BLaER1 (cell line): Measurements from ENCODE around the gene ANKRD42.
A peak's percentile ranks its signal among the peaks of the same experiment; 100 is the strongest.
"Not testable (repeated sequence)": the region's sequence is repeated elsewhere in the genome, so short reads cannot be mapped to it uniquely, and the experiment has no call there.

ENCODE experiments used
- H3K27ac ChIP-seq: shearing (Covaris generic); formaldehyde crosslinking; 2 replicates; pipeline ENCODE4 v1.8.1; 2022
- H3K27me3 ChIP-seq: shearing (Covaris generic); formaldehyde crosslinking; 2 replicates; pipeline ENCODE4 v1.8.1; 2022
- H3K36me3 ChIP-seq: shearing (Covaris generic); formaldehyde crosslinking; 2 replicates; pipeline ENCODE4 v1.8.1; 2022
- H3K4me1 ChIP-seq: shearing (Covaris generic); formaldehyde crosslinking; 2 replicates; pipeline ENCODE4 v1.8.1; 2022
- H3K4me2 ChIP-seq: shearing (Covaris generic); formaldehyde crosslinking; 2 replicates; pipeline ENCODE4 v1.8.1; 2022
- H3K4me3 ChIP-seq: shearing (Covaris generic); formaldehyde crosslinking; 2 replicates; pipeline ENCODE4 v1.8.1; 2022
- H3K9ac ChIP-seq: shearing (Covaris generic); formaldehyde crosslinking; 2 replicates; pipeline ENCODE4 v1.8.1; 2022
- H3K9me3 ChIP-seq: shearing (Covaris generic); formaldehyde crosslinking; 2 replicates; pipeline ENCODE4 v1.8.1; 2022
- H4K20me1 ChIP-seq: shearing (Covaris generic); formaldehyde crosslinking; 2 replicates; pipeline ENCODE4 v1.8.1; 2022
- Cebpa-rat ChIP-seq: shearing (Covaris generic); IDR thresholded peaks from 2 replicates; pipeline ENCODE4 v1.8.1; 2022

Gene ANKRD42

DNA sequence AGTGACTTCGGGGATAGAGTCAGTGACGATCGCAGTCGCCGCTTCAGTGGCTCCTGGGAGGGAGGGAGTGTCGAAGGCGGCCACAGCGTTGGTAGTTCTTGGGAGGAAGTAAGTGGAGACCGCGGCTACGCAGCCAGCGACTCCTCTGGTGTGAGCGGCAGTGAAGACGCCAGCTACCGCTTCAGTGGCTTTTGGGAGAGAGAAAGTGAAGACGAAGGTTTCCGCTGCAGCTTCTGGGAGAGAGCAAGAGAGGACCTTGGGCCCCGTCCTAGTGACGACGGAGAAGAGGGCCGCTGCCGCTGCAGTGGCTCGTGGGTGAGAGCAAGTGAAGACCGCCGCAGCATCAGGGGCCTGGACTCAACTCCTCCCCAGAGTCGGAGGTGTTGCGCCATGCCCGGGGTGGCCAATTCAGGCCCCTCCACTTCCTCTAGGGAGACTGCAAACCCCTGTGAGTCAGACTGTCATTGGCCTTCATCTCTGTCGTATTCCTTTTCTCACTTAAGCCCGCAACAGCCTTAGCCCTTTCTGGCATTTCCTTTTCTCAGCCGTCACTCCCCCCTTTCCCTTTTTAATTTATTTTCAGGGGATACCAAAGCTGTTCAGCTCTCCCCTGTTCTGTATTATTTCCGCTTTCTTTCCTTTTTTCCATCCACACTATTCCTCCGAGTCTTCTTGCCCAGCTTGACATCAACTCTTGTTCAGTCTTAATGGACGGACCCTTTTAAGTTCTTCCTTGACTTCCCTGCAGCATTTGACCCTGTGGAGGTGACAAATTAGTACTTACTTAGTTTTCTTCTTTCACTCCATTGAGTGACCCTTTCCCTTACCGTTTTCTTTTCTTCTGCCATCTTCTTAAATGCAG, 1.0 kb downstream of the ANKRD42 start:
- Histone ChIP-seq H3K4me3 (peak overlapping the region; percentile 89), H3K9me3 (no peaks in the 10 kb centered on the region), H3K9ac (peak overlapping the region; percentile 83), H3K27ac (0 out of 2 replicates have a peak overlapping the region, but pooled peaks have one; percentile 2), H3K4me1 (peaks cover 28% of the 10 kb centered on the region), H3K27me3 (no peaks in the 10 kb centered on the region), H3K36me3 (peaks cover 28% of the 10 kb centered on the region), H4K20me1 (no peaks in the 10 kb centered on the region), H3K4me2 (peak overlapping the region; percentile 99)
- TF ChIP-seq Cebpa-rat = no peak

DNA sequence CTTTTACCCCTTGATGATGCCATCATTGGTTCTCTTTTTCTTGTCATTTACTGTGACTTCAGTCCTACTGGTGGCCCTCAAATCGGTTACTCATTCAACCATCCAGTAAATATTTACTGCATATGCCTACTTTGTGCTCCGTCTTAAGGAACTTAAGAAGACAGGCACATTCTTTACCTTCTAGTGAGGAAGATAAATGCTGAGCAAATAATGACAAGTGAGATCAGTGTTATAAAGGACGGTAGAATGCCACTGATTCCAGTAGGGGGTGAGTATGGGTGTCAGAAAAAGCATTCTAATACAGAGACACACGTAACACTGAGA, 1.6 kb downstream of the ANKRD42 start:
- no peaks in the 10 kb centered on the region for H4K20me1 ChIP-seq
- H3K9me3 ChIP-seq = no peaks in the 10 kb centered on the region
- H3K4me3 ChIP-seq = peak overlapping the region; percentile 89
- peak overlapping the region; percentile 99 for H3K4me2 ChIP-seq
- peaks cover 28% of the 10 kb centered on the region for H3K4me1 ChIP-seq
- H3K27me3 ChIP-seq = no peaks in the 10 kb centered on the region
- no peak overlapping the region for H3K9ac ChIP-seq
- no peak for TF ChIP-seq Cebpa-rat
- peaks cover 22% of the 10 kb centered on the region for H3K36me3 ChIP-seq
- no peak overlapping the region for H3K27ac ChIP-seq

DNA sequence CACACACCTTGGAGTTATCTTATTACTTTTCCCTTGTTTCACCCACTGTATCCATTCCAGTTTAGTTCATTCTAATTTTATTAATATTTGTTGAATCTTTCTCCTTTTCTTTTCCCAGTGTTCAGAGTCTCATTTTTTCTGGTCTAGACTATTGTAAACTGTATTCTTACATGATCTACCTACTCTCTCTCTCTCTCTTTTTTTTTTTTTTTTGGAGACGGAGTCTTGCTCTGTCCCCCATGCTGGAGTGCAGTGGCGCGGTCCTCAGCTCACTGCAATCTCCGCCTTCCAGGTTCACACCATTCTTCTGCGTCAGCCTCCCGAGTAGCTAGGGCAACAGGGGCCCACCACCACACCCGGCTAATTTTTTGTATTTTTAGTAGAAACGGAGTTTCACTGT, 2.1 kb downstream of the ANKRD42 start:
- H3K4me2 ChIP-seq = no peak overlapping the region
- no peak overlapping the region for H3K27ac ChIP-seq
- no peak overlapping the region for H3K4me3 ChIP-seq
- H4K20me1 ChIP-seq = no peaks in the 10 kb centered on the region
- TF ChIP-seq Cebpa-rat = no peak
- H3K36me3 ChIP-seq = peaks cover 17% of the 10 kb centered on the region
- H3K9me3 ChIP-seq = no peaks in the 10 kb centered on the region
- peaks cover 28% of the 10 kb centered on the region for H3K4me1 ChIP-seq
- H3K9ac ChIP-seq = no peak overlapping the region
- H3K27me3 ChIP-seq = no peaks in the 10 kb centered on the region

DNA sequence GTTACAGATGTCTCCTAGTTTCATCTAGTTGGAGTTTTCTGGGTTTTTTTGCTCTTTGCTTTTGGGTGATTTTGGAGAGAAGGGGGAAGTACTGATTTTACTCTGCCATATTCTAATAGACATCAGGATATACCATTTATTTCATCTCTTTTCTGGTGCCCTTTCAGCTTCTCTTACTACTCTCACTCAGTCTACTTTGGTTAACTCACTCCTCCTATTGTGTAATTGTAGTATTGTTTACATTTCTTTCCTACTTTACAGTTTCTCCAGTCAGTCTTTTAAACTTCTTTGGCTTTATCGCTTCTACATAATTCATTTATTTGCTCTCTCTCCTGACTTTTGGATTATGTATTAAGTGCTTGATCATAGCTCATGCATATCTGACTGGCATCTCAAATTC, 6.5 kb downstream of the ANKRD42 start:
- 0 out of 2 replicates have a peak, but pooled peaks cover 5% of the 10 kb centered on the region for H3K9me3 ChIP-seq
- H3K27ac ChIP-seq = no peak overlapping the region
- no peak overlapping the region for H3K4me2 ChIP-seq
- TF ChIP-seq Cebpa-rat = no peak
- no peaks in the 10 kb centered on the region for H4K20me1 ChIP-seq
- H3K4me1 ChIP-seq = peaks cover 9% of the 10 kb centered on the region
- H3K36me3 ChIP-seq = no peaks in the 10 kb centered on the region
- H3K9ac ChIP-seq = no peak overlapping the region
- H3K27me3 ChIP-seq = no peaks in the 10 kb centered on the region
- no peak overlapping the region for H3K4me3 ChIP-seq

DNA sequence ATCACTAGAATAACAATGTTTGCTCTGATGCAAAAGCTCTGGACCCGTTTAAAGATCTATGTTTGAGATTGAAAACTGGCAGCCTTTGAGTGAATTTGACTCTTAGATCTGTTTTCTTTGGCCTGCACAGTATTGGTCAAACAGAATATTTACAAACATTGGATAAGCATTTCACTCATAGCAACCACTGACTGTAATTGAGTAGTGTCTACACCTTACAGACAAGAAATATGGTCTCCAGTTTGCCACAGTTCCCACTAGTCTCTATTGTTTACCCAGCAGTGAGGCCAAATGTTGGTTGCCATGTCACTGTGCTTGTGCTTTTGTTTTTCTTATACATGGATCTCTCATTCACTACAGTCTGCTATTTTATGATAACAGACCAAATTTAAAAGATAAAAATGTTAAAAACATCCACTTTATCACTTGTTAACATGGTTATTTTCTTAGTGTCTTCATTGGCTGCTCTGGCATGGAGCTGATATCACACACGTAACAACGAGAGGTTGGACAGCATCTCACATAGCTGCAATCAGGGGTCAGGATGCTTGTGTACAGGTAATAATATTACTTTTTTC, 12.2 kb downstream of the ANKRD42 start:
- H4K20me1 ChIP-seq = no peaks in the 10 kb centered on the region
- H3K4me1 ChIP-seq = no peaks in the 10 kb centered on the region
- H3K27ac ChIP-seq = no peak overlapping the region
- TF ChIP-seq Cebpa-rat = no peak
- H3K27me3 ChIP-seq = no peaks in the 10 kb centered on the region
- H3K9me3 ChIP-seq = 0 out of 2 replicates have a peak, but pooled peaks cover 5% of the 10 kb centered on the region
- H3K4me3 ChIP-seq = no peak overlapping the region
- no peaks in the 10 kb centered on the region for H3K36me3 ChIP-seq
- H3K4me2 ChIP-seq = no peak overlapping the region
- H3K9ac ChIP-seq = no peak overlapping the region

DNA sequence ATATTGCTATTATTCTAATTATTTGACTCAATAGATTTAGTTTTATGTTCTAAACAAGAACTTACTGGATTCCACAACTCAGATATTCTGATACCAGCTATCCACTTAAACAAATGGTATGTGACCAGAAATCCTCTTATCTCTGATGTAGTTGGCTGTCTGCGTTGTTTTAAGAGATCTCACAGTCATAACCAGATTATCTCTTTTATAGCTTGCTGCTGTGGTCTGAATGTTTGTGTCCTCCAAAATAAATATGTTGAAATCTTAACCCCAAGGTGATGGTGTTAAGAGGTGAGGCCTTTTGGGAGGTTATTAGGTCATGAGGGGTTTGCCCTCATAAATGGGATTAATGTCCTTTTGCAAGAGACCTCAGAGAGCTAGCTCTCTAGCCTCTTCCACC, 12.7 kb downstream of the ANKRD42 start:
- H3K27ac ChIP-seq = no peak overlapping the region
- no peak overlapping the region for H3K4me2 ChIP-seq
- no peaks in the 10 kb centered on the region for H3K36me3 ChIP-seq
- no peak overlapping the region for H3K9ac ChIP-seq
- H3K4me1 ChIP-seq = no peaks in the 10 kb centered on the region
- H3K27me3 ChIP-seq = no peaks in the 10 kb centered on the region
- 0 out of 2 replicates have a peak, but pooled peaks cover 5% of the 10 kb centered on the region for H3K9me3 ChIP-seq
- TF ChIP-seq Cebpa-rat = no peak
- H3K4me3 ChIP-seq = no peak overlapping the region
- H4K20me1 ChIP-seq = no peaks in the 10 kb centered on the region

DNA sequence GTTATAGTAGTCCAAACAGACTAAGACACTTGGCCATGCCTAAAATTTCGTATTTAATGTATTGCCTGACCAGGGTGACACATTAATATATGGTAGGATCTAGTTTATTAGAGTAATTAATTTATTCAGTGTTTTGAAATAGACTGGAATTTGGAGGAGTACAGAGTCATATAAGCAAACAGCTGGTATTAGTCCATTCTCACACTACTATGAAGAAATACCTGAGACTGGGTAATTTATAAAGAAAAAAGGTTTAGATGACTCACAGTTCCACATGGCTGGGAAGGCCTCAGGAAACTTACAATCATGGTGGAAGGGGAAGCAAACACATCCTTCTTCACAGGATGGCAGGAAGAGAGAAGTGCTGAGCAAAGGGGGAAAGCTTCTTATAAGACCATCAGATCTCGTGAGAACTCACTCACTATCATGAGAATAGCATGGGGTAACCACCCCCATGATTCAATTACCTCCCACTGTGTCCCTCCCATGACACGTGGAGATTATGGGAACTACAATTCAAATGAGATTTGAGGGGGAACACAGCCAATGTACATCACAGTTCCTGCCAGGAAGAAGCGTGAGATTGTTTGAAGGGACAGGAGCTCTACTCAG, 13.4 kb downstream of the ANKRD42 start:
- not testable (repeated sequence) for H3K27me3 ChIP-seq, H4K20me1 ChIP-seq, H3K4me3 ChIP-seq, H3K9ac ChIP-seq, H3K27ac ChIP-seq, H3K9me3 ChIP-seq, H3K36me3 ChIP-seq, H3K4me1 ChIP-seq, H3K4me2 ChIP-seq

DNA sequence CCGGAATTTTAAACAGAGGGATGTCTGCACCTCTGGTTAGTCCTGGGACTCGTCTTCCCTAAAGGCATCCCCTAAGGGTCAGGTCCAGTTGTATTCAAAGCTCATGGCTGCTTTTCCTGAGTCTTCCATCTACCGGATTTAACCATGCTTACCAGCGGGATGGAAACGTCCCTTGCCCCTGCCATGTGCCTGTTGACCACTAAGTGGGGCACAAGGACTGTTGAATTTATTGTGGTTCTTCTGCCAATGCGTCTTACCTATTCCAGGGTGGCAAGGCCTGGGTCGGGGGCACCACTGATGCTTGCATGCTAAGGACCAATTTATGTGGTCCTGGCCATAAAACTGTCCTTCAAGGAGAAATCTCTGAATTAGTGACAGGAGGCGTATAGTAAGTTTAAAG, 25.6 kb downstream of the ANKRD42 start:
- Histone ChIP-seq H3K36me3 (no peaks in the 10 kb centered on the region), H3K27me3 (no peaks in the 10 kb centered on the region)

DNA sequence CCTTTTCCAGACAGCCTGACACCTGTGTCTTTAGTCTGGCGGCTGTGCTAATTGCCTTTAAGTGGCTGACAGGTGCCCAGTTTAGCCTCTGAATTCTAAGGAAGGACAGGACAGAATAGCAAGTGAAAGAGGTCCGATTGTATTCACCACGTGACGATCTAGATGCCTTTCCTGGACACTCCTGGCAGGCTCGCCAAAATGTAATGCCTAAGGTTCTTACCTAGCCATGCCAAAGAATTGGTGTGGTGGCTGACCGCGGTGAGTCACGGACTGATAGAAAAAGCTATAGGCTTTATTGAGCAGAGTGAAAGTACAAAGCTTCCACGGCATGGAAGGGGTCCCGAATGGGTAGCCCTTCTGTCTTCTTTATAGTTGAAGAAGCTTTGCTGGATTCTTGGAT, 26.7 kb downstream of the ANKRD42 start:
- Histone ChIP-seq H3K4me2 (no peak overlapping the region), H3K36me3 (no peaks in the 10 kb centered on the region), H3K4me1 (no peaks in the 10 kb centered on the region), H3K4me3 (no peak overlapping the region), H3K9ac (no peak overlapping the region), H3K9me3 (no peaks in the 10 kb centered on the region), H4K20me1 (no peaks in the 10 kb centered on the region), H3K27ac (no peak overlapping the region), H3K27me3 (no peaks in the 10 kb centered on the region)
- no peak for TF ChIP-seq Cebpa-rat

More for the DNA sequence above, 25.6 kb downstream of the ANKRD42 start:
- no peak for TF ChIP-seq Cebpa-rat
- Histone ChIP-seq H3K9ac (no peak overlapping the region), H3K27ac (no peak overlapping the region), H3K4me3 (no peak overlapping the region), H3K9me3 (no peaks in the 10 kb centered on the region), H3K4me1 (no peaks in the 10 kb centered on the region), H4K20me1 (no peaks in the 10 kb centered on the region), H3K4me2 (no peak overlapping the region)

DNA sequence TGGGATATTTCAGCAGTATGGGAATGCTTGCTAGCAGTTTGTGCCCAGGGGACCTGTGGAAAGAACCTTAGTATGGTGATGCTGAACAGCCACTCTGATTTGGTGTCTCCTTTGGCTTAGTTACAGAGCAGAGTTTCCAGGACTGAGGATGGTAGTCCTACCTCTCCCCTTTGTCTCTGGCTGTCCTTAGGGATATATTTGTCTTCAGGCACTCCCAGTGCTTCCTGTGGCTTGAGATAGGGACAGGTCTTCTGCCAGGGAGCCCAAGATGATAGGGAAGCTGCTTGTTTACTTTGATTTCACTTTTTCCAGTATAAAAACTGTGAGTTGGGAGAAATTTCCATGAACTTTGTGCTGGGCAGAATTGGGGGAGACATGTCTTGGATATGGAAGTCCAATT, 28.2 kb downstream of the ANKRD42 start:
- Histone ChIP-seq H3K9ac (no peak overlapping the region), H3K36me3 (no peaks in the 10 kb centered on the region), H3K27ac (no peak overlapping the region), H3K9me3 (no peaks in the 10 kb centered on the region), H4K20me1 (no peaks in the 10 kb centered on the region), H3K4me1 (no peaks in the 10 kb centered on the region), H3K27me3 (no peaks in the 10 kb centered on the region), H3K4me3 (no peak overlapping the region), H3K4me2 (no peak overlapping the region)
- no peak for TF ChIP-seq Cebpa-rat
